Hepatocyte (in vitro differentiated cells): ENCODE data around the gene ZNF689.

Experiments used
- EZH2phosphoT487 ChIP-seq: fragments of 200-600 bp; sonication (generic); IDR thresholded peaks from one replicate; pipeline ENCODE4 v1.6.1; 2018; ENCODE audit warnings: antibody characterized with exemption, mild to moderate bottlenecking, low read depth, moderate library complexity; ENCODE audit not compliant: unreplicated experiment, severe bottlenecking
- TF ChIP-seq, protein P1 (sequence below): fragments of 200-600 bp; sonication (generic); IDR thresholded peaks from 2 replicates; pipeline ENCODE4 v1.5.1; 2016; ENCODE audit warnings: antibody characterized with exemption, mild to moderate bottlenecking; ENCODE audit not compliant: poor library complexity

DNA sequence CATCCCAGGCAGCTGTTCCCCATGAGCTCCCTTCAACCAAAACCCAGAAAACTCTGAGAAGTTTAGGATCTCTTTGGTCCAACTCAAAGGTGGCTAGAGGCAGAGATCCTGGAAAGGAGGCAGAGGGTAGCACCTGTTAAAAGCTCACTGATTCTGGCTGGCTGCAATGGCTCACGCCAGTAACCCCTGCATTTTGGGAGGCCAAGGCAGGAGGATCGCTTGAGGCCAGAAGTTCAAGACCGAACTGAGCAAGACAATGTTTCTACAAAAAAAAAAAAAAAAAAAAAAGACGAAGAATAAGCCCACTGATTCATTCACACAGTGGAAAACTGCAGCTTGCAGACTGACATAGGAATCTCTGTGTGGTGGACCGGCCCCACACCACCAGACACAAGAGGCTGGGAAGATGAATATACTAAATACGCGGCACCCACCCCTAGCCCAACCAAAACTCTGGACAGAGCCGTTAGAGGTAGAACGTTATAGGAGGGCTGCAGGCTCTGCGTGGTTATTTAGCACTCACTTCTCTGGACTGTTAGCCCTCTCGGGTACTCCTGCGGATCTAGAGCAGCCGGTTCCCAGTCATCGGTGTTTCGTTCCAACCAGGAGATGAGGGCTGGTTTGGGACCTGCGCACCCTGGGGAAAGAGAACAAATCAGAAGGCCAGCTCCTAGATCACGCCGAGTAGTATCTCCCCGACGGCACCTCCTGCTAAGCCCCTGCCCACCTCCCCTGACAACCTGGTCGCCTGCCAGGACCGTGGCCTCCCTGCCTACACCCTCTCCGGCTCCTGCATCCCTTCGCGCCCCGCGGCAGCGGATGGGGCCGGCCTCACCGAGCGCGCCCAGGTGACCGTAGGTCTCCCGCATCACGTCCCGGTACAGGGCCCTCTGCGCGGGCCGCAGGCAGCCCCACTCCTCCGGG, 925 bp downstream of the ZNF689 start:
- no peak for TF ChIP-seq EZH2phosphoT487
- TF ChIP-seq, protein P1, sequence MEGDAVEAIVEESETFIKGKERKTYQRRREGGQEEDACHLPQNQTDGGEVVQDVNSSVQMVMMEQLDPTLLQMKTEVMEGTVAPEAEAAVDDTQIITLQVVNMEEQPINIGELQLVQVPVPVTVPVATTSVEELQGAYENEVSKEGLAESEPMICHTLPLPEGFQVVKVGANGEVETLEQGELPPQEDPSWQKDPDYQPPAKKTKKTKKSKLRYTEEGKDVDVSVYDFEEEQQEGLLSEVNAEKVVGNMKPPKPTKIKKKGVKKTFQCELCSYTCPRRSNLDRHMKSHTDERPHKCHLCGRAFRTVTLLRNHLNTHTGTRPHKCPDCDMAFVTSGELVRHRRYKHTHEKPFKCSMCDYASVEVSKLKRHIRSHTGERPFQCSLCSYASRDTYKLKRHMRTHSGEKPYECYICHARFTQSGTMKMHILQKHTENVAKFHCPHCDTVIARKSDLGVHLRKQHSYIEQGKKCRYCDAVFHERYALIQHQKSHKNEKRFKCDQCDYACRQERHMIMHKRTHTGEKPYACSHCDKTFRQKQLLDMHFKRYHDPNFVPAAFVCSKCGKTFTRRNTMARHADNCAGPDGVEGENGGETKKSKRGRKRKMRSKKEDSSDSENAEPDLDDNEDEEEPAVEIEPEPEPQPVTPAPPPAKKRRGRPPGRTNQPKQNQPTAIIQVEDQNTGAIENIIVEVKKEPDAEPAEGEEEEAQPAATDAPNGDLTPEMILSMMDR = no peak
